ENCODE data around the gene HRH1. TPM values are rescaled to one million over a fixed set of nuclear protein-coding genes. Genes with fewer than 3 reads are reported as not detected.

HRH1 gene
- total RNA-seq, 6 experiments from 2014 or later: 0.14 to 0.66 (median 0.41) TPM; not detected in 2

DNA sequence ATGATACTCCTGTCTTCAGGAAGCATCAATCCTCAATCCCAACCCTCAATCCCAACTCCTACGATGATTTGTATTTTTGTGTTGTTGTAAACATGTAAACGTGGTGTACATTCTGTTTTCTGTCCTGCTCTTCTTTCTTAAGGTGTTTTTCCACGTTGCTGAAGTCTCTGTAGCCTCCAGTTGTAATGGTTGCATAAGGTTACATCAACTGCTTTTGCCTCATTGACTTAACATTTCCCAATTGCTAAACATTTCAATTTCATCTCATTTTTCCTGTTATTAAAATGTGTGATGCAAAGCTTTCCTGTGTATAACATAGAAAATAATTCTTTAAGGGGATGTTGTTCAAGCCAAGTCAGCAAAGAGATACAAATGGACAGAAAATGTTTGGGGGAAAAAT, 33.4 kb downstream of the HRH1 start:
- no peaks in the 10 kb centered on the region for H3K36me3 ChIP-seq
- TF ChIP-seq, protein P1, sequence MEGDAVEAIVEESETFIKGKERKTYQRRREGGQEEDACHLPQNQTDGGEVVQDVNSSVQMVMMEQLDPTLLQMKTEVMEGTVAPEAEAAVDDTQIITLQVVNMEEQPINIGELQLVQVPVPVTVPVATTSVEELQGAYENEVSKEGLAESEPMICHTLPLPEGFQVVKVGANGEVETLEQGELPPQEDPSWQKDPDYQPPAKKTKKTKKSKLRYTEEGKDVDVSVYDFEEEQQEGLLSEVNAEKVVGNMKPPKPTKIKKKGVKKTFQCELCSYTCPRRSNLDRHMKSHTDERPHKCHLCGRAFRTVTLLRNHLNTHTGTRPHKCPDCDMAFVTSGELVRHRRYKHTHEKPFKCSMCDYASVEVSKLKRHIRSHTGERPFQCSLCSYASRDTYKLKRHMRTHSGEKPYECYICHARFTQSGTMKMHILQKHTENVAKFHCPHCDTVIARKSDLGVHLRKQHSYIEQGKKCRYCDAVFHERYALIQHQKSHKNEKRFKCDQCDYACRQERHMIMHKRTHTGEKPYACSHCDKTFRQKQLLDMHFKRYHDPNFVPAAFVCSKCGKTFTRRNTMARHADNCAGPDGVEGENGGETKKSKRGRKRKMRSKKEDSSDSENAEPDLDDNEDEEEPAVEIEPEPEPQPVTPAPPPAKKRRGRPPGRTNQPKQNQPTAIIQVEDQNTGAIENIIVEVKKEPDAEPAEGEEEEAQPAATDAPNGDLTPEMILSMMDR (IDR thresholded peaks at IDR 0.05): no peak
- no peak for TF ChIP-seq POLR2A (IDR thresholded peaks at IDR 0.05)
- peaks cover 0 to 4% (median 0%) of the 10 kb centered on the region in 4 donors for H3K4me1 ChIP-seq
- intact Hi-C loops (cut with DNase I): no loop called here
- 34% methylated on average over 3 of the region's 3 CpGs for WGBS (ENCODE audit: insufficient coverage, low coverage, low lambda C conversion rate, missing lambda C conversion rate)
- peaks cover 0 to 4% of the 10 kb centered on the region in 2 donors for H3K27me3 ChIP-seq
- ATAC-seq (no peak), DNase-seq (no peak)
- H3K4me3 ChIP-seq: no peak overlapping the region
- no peak overlapping the region for H3K27ac ChIP-seq
- no peaks in the 10 kb centered on the region for H3K9me3 ChIP-seq

DNA sequence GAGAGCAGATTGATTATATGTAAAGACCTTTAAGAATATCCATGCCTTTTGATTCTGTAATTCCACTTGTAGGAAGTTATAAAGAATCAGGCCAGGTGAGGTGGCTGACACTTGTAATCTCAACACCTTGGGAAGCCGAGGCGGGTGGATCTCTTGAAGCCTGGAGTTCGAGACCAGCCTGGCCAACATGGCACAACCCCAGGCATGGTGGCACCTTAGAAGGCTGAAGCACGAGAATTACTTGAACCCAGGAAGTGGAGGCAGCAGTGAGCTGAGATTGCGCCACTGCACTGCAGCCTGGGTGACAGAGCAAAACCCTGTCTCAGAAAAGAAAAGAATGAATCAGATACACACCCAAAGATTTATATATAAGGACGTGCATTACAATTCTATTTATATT, 33.9 kb downstream of the HRH1 start:
- H3K4me1 ChIP-seq: peaks cover 0 to 4% (median 0%) of the 10 kb centered on the region in 4 donors
- DNase-seq (no peak), ATAC-seq (no peak)
- H3K27me3 ChIP-seq: peaks cover 0 to 4% of the 10 kb centered on the region in 2 donors
- H3K9me3 ChIP-seq: no peaks in the 10 kb centered on the region
- H3K27ac ChIP-seq: no peak overlapping the region
- H3K4me3 ChIP-seq: no peak overlapping the region
- TF ChIP-seq, protein P1 (IDR thresholded peaks at IDR 0.05): no peak
- TF ChIP-seq POLR2A (IDR thresholded peaks at IDR 0.05): no peak
- intact Hi-C loops (cut with DNase I): no loop called here
- 45% methylated on average over 6 of the region's 6 CpGs for WGBS (ENCODE audit: insufficient coverage, low coverage, low lambda C conversion rate, missing lambda C conversion rate)
- H3K36me3 ChIP-seq: no peaks in the 10 kb centered on the region

DNA sequence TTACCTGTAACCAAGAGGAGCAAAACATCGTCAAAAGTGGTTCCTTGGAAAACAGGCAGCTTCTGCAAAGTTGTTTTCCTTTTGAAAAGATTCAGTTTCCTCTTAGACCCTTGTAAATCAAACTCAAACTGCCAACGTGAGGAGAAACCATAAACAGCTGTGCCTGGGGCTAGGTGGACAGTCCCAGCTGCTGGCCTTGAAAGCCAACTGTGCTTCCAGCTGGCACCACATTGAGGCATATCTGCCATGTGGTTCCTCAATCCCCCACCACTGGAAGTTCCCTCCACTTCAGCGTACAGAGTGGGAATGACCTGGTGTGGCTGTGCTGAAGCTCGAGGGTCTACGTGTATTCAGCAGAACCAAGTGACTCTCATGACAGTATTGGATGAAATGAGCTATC, 40.9 kb downstream of the HRH1 start:
- DNase-seq (no peak), ATAC-seq (no peak)
- Histone ChIP-seq H3K4me1 (no peaks in the 10 kb centered on the region), H3K4me3 (no peak overlapping the region), H3K36me3 (no peaks in the 10 kb centered on the region), H3K27ac (no peak overlapping the region), H3K27me3 (no peaks in the 10 kb centered on the region), H3K9me3 (no peaks in the 10 kb centered on the region)
- TF ChIP-seq, protein P1 (IDR thresholded peaks at IDR 0.05): no peak
- WGBS (ENCODE audit: insufficient coverage, low coverage, low lambda C conversion rate, missing lambda C conversion rate): 16% methylated on average over 4 of the region's 5 CpGs
- intact Hi-C loops (cut with DNase I): no loop called here

DNA sequence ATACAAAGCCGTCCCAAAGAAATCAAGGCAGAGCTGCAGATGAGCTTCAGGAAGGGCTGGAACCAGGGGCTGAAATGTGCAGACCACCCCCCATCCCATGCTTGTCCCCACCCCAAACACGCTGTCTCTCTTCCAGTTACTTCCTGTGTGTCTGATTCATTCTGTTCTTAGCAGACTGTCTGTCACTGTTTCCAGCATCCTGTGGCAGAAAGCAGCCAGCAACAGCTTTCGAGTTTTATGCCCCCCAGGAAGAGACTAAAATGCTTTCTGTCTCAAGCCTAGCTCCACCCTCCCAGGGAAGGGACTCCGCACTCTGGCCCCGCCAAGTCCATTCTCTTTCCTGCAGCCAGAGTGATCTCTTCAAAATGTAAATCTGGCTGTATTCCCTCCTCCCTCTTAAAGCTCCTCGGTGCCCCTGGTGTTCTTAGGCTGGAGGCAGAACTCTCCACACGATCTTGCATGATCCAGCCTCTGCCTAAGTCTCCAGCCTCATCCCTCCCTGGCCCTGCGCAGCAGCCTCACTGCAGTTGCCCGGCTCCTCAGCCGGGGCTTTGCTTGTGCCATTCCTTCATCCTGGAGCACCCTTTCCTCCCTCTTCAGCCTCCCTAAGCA, 41.5 kb downstream of the HRH1 start:
- no peak overlapping the region for H3K27ac ChIP-seq
- ATAC-seq: no peak
- no peak for DNase-seq
- H3K9me3 ChIP-seq: no peaks in the 10 kb centered on the region
- no peaks in the 10 kb centered on the region for H3K4me1 ChIP-seq
- intact Hi-C loops (cut with DNase I): no loop called here
- H3K27me3 ChIP-seq: no peaks in the 10 kb centered on the region
- TF ChIP-seq POLR2A (IDR thresholded peaks at IDR 0.05): no peak
- TF ChIP-seq, protein P1 (IDR thresholded peaks at IDR 0.05): no peak
- no peaks in the 10 kb centered on the region for H3K36me3 ChIP-seq
- H3K4me3 ChIP-seq: no peak overlapping the region
- 41% methylated on average over 9 of the region's 10 CpGs for WGBS (ENCODE audit: insufficient coverage, low coverage, low lambda C conversion rate, missing lambda C conversion rate)

DNA sequence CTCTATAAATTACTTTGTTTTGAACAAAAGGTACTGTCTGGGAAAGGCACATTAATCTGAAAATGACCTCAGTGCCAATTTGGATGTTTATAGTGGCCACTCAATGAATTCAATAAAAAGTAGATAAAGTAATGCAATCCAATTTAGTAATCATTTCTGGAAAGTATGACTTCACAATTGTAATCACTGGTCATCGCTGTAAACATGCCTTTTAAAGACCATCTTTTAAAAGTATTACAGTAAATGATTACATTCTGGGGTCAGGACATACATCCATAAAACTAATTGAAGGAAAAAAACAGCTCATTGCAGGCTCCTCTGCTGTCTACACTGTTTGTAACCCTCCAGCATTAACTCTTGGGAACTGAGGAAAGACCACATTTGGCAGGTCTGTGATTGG, 43.2 kb downstream of the HRH1 start:
- TF ChIP-seq, protein P1 (IDR thresholded peaks at IDR 0.05): no peak
- H3K27ac ChIP-seq: no peak overlapping the region
- no peaks in the 10 kb centered on the region for H3K27me3 ChIP-seq
- H3K36me3 ChIP-seq: no peaks in the 10 kb centered on the region
- WGBS (ENCODE audit: insufficient coverage, low coverage, low lambda C conversion rate, missing lambda C conversion rate): 37% methylated on average over 1 of the region's 1 CpG
- H3K4me3 ChIP-seq: no peak overlapping the region
- no peaks in the 10 kb centered on the region for H3K9me3 ChIP-seq
- intact Hi-C loops (cut with DNase I): no loop called here
- DNase-seq (no peak), ATAC-seq (no peak)
- no peaks in the 10 kb centered on the region for H3K4me1 ChIP-seq
